ENCODE measurements around the gene URB2. TPM values are rescaled to one million over a fixed set of nuclear protein-coding genes. Genes with fewer than 3 reads are reported as not detected.

URB2 gene
- total RNA-seq, 4 donors from 2014 or later, result 8.5 to 60.2 (median 17.1) TPM

- TF ChIP-seq CTCF (IDR thresholded peaks at IDR 0.05), result no peak
- DNase-seq (ENCODE audit: low spot score) (no peak), ATAC-seq (ENCODE audit: low FRiP score) (no peak)
These were observed 2.2 kb upstream of the URB2 start for GRCh38 chr1:229623838-229624237.

GRCh38 chr1:229624521-229625070, 1.5 kb upstream of the URB2 start:
- ATAC-seq (ENCODE audit: low FRiP score) (no peak), DNase-seq (ENCODE audit: low spot score) (no peak)
- TF ChIP-seq CTCF (IDR thresholded peaks at IDR 0.05), result no peak

GRCh38 chr1:229625071-229625914, 754 bp upstream of the URB2 start:
- DNase-seq (ENCODE audit: low spot score) (peak; percentile 38), ATAC-seq (ENCODE audit: low FRiP score) (peak; percentile 63)
- no peak for TF ChIP-seq CTCF (IDR thresholded peaks at IDR 0.05)

DNA sequence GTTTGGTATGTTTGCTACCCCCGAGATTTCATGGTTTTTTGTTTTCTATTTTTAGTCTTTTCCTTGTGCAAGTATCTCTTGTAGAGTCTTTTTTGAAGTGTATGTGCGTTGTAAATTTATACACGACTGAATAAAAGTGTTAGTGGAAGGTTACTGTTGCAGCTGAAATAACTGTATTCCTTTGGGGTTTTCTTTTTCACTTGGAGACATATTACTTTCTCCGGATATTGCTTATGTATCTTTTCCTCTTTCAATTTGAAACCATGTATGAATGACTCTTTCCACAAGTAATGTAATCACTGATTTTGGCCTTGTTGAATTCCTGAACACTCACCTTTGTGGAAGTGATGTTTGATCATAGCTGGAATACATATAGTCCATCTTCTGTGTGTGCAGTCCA, 956 bp downstream of the URB2 start:
- no peak for ATAC-seq (ENCODE audit: low FRiP score)
- DNase-seq (ENCODE audit: low spot score), result no peak
- TF ChIP-seq CTCF (IDR thresholded peaks at IDR 0.05), result no peak

- DNase-seq (ENCODE audit: low spot score) (no peak), ATAC-seq (ENCODE audit: low FRiP score) (no peak)
- TF ChIP-seq CTCF (IDR thresholded peaks at IDR 0.05), result no peak
These were observed 3.2 kb downstream of the URB2 start for GRCh38 chr1:229629261-229629660.

DNA sequence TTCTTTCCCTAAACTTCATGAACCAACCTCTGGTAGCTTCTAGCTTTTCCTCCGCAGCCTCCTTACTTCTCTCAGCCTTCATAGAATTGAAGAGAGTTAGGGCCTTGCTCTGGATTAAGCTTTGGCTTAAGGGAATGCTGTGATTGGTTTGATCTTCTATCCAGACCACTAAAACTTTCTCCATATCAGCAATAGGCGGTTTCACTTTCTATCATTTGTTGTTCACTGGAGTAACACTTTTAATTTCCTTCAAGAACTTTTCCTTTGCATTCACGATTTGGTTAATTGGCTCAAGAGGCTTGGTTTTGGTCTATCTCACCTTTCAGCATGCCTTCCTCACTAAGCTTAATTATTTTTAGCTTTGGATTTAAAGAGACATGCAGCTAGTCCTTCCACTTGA, 5.1 kb downstream of the URB2 start:
- ATAC-seq (ENCODE audit: low FRiP score) (no peak), DNase-seq (ENCODE audit: low spot score) (no peak)
- no peak for TF ChIP-seq CTCF (IDR thresholded peaks at IDR 0.05)

DNA sequence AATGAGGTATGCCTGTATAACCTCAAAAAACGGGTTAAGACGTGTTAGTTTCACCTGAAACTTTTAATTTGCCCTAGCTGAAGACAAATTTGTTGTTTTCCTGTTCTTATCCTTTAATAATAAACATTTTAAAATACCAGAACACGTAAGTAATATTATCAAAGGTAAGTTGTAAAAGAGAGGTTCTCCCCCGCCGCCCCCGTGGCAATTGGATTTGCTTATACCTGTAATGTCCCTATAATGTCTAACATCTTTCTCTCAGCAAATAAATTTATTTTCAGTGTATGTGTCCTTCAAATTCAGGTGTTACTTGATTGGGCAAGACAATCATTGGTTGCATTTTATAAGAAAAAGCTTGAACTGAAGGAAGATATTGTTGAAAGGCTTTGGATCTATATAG, 5.9 kb downstream of the URB2 start:
- ATAC-seq (ENCODE audit: low FRiP score), result no peak
- no peak for DNase-seq (ENCODE audit: low spot score)

More for the DNA sequence above, 5.9 kb downstream of the URB2 start:
- no peak for TF ChIP-seq CTCF (IDR thresholded peaks at IDR 0.05)

All from omental fat pad (tissue), 4 donors.